ENCODE measurements around the gene ZBTB45. TPM values are rescaled to one million over a fixed set of nuclear protein-coding genes. Genes with fewer than 3 reads are reported as not detected.

ZBTB45 gene
- total and polyA plus RNA-seq, 10 of the 15 experiments (the other 5 are each of a cell fraction or from before 2014, with no cell fraction given), result 0.29 to 17.2 (median 4.2) TPM

GRCh38 chr19:58498316-58499020 lies 21.1 kb downstream of the ZBTB45 start:
- 53% methylated on average over 22 of the region's 22 CpGs for WGBS (ENCODE audit: insufficient coverage, insufficient replicate concordance, low lambda C conversion rate, missing lambda C conversion rate)
- DNase-seq (ENCODE audit: low read depth, low spot score) (no peak), ATAC-seq (no peak), FAIRE-seq (no peak)
- ChIA-PET POLR2A (interaction anchor here (0.7 to 1.9 kb wide), 3 partner anchors 10 to 998 kb away, joined by 4 to 9 read pairs (median 6); partner anchors contain the start of genes ZNF497 and ZNF773), CTCF (interaction anchor here (2.7 to 4.2 kb wide), 2 partner anchors 10 to 21 kb away, joined by 10 to 24 read pairs; partner anchors contain the start of gene ZBTB45), RAD21 (ENCODE audit: unreplicated experiment) (interaction anchor here (0.8 to 1.6 kb wide), 3 partner anchors 10 to 136 kb away, joined by 3 to 5 read pairs (median 4); partner anchors contain the start of gene ZNF497), SMC1A (ENCODE audit: uncharacterized antibody, unreplicated experiment) (interaction anchor here (2.6 kb wide), 1 partner anchor 9 kb away, joined by 16 read pairs; no protein-coding TSS in a partner anchor)
- no peaks in the 10 kb centered on the region for H3K27me3 ChIP-seq (replicated peaks in 1 of 2; ENCODE audit: control insufficient read depth in 2 of 2, insufficient read depth in 2 of 2, low read length in 1 of 2)
- TSS peak; percentile 84 for BruUV-seq (replicated peaks)
- H3K9ac ChIP-seq (ENCODE audit: control insufficient read depth, insufficient read depth, low read length), result peak overlapping the region; percentile 30
- H4K20me1 ChIP-seq (ENCODE audit: control insufficient read depth, insufficient read depth), result no peaks in the 10 kb centered on the region
- H3K79me2 ChIP-seq (ENCODE audit: control insufficient read depth, insufficient read depth, low read length), result peaks cover 11% of the 10 kb centered on the region
- peaks cover 11% of the 10 kb centered on the region for H3K4me1 ChIP-seq (ENCODE audit: control insufficient read depth, insufficient read depth, low read length)
- intact Hi-C loops (cut with micrococcal nuclease; ENCODE audit: unreplicated experiment), result no loop called here
- H3K27ac ChIP-seq (ENCODE audit: control insufficient read depth, insufficient read depth), result peak overlapping the region; percentile 5
- in situ Hi-C loops (cut with MboI), result no loop called here
- no peaks in the 10 kb centered on the region; the same call in 2 of the 3 replicates for H3K9me3 ChIP-seq (replicated peaks; ENCODE audit: control insufficient read depth, insufficient read depth, low read length)
- H3K4me3 ChIP-seq, result peak overlapping the region; percentile 80
- H3K4me2 ChIP-seq (ENCODE audit: control insufficient read depth, insufficient read depth), result peak overlapping the region; percentile 84
- peak overlapping the region; percentile 79 for H2AFZ ChIP-seq (ENCODE audit: control insufficient read depth, low read depth, low read length)
- no peaks in the 10 kb centered on the region for H3K36me3 ChIP-seq (ENCODE audit: control insufficient read depth in 2 of 2, insufficient read depth in 2 of 2, low read length in 1 of 2)
- TF ChIP-seq CEBPB (IDR thresholded peaks at IDR 0.05; ENCODE audit: borderline replicate concordance in 1 of 2, low read depth in 2 of 2, low read length in 2 of 2) (no peak), LARP7 (IDR thresholded peaks at IDR 0.05) (peak; percentile 56; the same call in 1 of the 2 replicates), MLLT1 (IDR thresholded peaks at IDR 0.05) (peak; percentile 19; the same call in 1 of the 2 replicates)

All from GM12878 (cell line).